Measurements from ENCODE around the gene HECW1. TPM values are rescaled to one million over a fixed set of nuclear protein-coding genes. Genes with fewer than 3 reads are reported as not detected.

The HECW1 gene
- polyA plus RNA-seq, 1 donor (not counting 4 experiments of a cell fraction or from before 2014, with no cell fraction given): not detected

- Histone ChIP-seq H3K9me3 (ENCODE audit: control insufficient read depth, low read depth, low read length) (no peaks in the 10 kb centered on the region), H3K4me1 (ENCODE audit: control insufficient read depth, extremely low read depth, insufficient read depth, low read length) (peaks cover 4% of the 10 kb centered on the region), H3K27ac (ENCODE audit: control insufficient read depth, insufficient read depth, low read length) (no peak overlapping the region), H4K20me1 (ENCODE audit: control insufficient read depth, extremely low read depth, insufficient read depth, low read length) (no peaks in the 10 kb centered on the region), H3K36me3 (ENCODE audit: control insufficient read depth in 2 of 2, extremely low read depth in 1 of 2, insufficient read depth in 2 of 2, low read length in 2 of 2) (no peaks in the 10 kb centered on the region), H3K9me1 (ENCODE audit: control insufficient read depth, extremely low read depth, insufficient read depth, low read length) (no peaks in the 10 kb centered on the region), H2AFZ (ENCODE audit: control insufficient read depth, low read length) (no peak overlapping the region), H3K4me2 (ENCODE audit: control insufficient read depth, extremely low read depth, insufficient read depth, low read depth, low read length) (no peak overlapping the region), H3K9ac (ENCODE audit: control insufficient read depth, extremely low read depth, insufficient read depth, low read length) (no peak overlapping the region), H3K27me3 (ENCODE audit: control insufficient read depth, extremely low read depth, insufficient read depth, low read length) (peaks cover 15% of the 10 kb centered on the region), H3K79me2 (ENCODE audit: control insufficient read depth, insufficient read depth, low read length) (no peaks in the 10 kb centered on the region), H3K4me3 (ENCODE audit: control insufficient read depth in 2 of 3, extremely low read depth in 1 of 3, insufficient read depth in 2 of 3, low read depth in 1 of 3, low read length in 3 of 3) (no peak overlapping the region)
- TF ChIP-seq EZH2 (IDR thresholded peaks at IDR 0.05; ENCODE audit: low read length): no peak
- TF ChIP-seq, protein P1, sequence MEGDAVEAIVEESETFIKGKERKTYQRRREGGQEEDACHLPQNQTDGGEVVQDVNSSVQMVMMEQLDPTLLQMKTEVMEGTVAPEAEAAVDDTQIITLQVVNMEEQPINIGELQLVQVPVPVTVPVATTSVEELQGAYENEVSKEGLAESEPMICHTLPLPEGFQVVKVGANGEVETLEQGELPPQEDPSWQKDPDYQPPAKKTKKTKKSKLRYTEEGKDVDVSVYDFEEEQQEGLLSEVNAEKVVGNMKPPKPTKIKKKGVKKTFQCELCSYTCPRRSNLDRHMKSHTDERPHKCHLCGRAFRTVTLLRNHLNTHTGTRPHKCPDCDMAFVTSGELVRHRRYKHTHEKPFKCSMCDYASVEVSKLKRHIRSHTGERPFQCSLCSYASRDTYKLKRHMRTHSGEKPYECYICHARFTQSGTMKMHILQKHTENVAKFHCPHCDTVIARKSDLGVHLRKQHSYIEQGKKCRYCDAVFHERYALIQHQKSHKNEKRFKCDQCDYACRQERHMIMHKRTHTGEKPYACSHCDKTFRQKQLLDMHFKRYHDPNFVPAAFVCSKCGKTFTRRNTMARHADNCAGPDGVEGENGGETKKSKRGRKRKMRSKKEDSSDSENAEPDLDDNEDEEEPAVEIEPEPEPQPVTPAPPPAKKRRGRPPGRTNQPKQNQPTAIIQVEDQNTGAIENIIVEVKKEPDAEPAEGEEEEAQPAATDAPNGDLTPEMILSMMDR (optimal IDR thresholded peaks at IDR 0.05 in 1 of 3, IDR thresholded peaks at IDR 0.05 in 1 of 3, conservative IDR thresholded peaks at IDR 0.05 in 1 of 3; ENCODE audit: extremely low read depth in 1 of 3, insufficient read depth in 2 of 3, low read length in 3 of 3): no peak
- DNase-seq (ENCODE audit: low read depth, low spot score) (no peak), FAIRE-seq (no peak)
- dilution Hi-C loops (cut with MboI; ENCODE audit: extremely low pct_ligation_motif_present, low sequenced_read_pairs): no loop called here
Observed at GRCh38 chr7:43283706-43284105, 171.3 kb downstream of the HECW1 start.

GRCh38 chr7:43289826-43290225 lies 177.4 kb downstream of the HECW1 start:
- no peaks in the 10 kb centered on the region for H3K27me3 ChIP-seq (ENCODE audit: control insufficient read depth, extremely low read depth, insufficient read depth, low read length)
- no peaks in the 10 kb centered on the region for H3K79me2 ChIP-seq (ENCODE audit: control insufficient read depth, insufficient read depth, low read length)
- H3K4me2 ChIP-seq (ENCODE audit: control insufficient read depth, extremely low read depth, insufficient read depth, low read depth, low read length): no peak overlapping the region

More at GRCh38 chr7:43289826-43290225, 177.4 kb downstream of the HECW1 start:
- no peak for FAIRE-seq
- peaks cover 7% of the 10 kb centered on the region for H3K4me1 ChIP-seq (ENCODE audit: control insufficient read depth, extremely low read depth, insufficient read depth, low read length)
- no peak overlapping the region for H3K4me3 ChIP-seq (ENCODE audit: control insufficient read depth in 2 of 3, extremely low read depth in 1 of 3, insufficient read depth in 2 of 3, low read depth in 1 of 3, low read length in 3 of 3)
- peaks cover 4% of the 10 kb centered on the region for H3K9me3 ChIP-seq (ENCODE audit: control insufficient read depth, low read depth, low read length)
- dilution Hi-C loops (cut with MboI; ENCODE audit: extremely low pct_ligation_motif_present, low sequenced_read_pairs): no loop called here
- H3K9ac ChIP-seq (ENCODE audit: control insufficient read depth, extremely low read depth, insufficient read depth, low read length): no peak overlapping the region
- H3K27ac ChIP-seq (ENCODE audit: control insufficient read depth, insufficient read depth, low read length): no peak overlapping the region
- H4K20me1 ChIP-seq (ENCODE audit: control insufficient read depth, extremely low read depth, insufficient read depth, low read length): no peaks in the 10 kb centered on the region
- H3K36me3 ChIP-seq (ENCODE audit: control insufficient read depth in 2 of 2, extremely low read depth in 1 of 2, insufficient read depth in 2 of 2, low read length in 2 of 2): no peaks in the 10 kb centered on the region
- DNase-seq (ENCODE audit: low read depth, low spot score): no peak
- H2AFZ ChIP-seq (ENCODE audit: control insufficient read depth, low read length): no peak overlapping the region
- no peak for TF ChIP-seq EZH2 (IDR thresholded peaks at IDR 0.05; ENCODE audit: low read length)
- TF ChIP-seq, protein P1 (optimal IDR thresholded peaks at IDR 0.05 in 1 of 3, IDR thresholded peaks at IDR 0.05 in 1 of 3, conservative IDR thresholded peaks at IDR 0.05 in 1 of 3; ENCODE audit: extremely low read depth in 1 of 3, insufficient read depth in 2 of 3, low read length in 3 of 3): no peak
- no peaks in the 10 kb centered on the region for H3K9me1 ChIP-seq (ENCODE audit: control insufficient read depth, extremely low read depth, insufficient read depth, low read length)

All from keratinocyte (primary cell).